Epidermal melanocyte (primary cell): ENCODE results near the gene LENEP.

Experiments
- DNase-seq: peaks from one replicate; pipeline ENCODE4 v3.0.0; 2011; ENCODE audit warnings: low spot score; ENCODE audit not compliant: insufficient read length

LENEP gene

DNA sequence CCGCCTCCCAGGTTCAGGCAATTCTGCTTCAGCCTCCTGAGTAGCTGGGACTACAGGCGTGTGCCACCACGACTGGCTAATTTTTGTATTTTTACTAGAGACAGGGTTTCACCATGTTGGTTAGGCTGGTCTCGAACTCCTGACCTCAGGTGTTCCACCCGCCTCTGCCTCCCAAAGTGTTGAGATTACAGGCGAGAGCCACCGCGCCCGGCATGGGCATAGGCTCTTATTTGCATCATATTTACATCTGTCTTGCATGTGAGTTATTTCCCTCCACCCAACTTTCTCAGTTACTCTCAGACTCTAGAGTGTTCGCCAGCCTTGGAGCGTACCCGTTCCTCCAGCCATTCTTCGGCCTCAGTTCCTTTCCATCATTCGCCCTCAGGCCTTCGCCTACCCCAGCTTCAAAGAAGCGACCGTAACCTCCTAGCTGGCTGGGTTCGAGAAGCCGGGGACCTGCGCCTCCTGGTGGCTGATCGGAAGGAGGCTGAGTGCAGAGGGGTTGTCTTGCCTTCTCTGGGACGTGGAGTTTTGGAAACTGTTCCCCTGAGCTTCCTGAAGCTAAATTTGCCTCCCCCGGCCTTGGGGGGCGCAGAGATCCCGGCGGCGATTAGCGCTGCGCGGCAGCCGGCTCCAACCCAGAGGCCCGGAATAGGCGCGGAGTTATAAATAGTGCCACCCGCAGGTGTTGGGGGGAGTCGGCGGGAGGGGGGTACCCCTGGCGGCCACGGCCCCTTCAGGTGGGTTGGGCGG lies 5.6 kb downstream of the LENEP start:
- DNase-seq = no peak

DNA sequence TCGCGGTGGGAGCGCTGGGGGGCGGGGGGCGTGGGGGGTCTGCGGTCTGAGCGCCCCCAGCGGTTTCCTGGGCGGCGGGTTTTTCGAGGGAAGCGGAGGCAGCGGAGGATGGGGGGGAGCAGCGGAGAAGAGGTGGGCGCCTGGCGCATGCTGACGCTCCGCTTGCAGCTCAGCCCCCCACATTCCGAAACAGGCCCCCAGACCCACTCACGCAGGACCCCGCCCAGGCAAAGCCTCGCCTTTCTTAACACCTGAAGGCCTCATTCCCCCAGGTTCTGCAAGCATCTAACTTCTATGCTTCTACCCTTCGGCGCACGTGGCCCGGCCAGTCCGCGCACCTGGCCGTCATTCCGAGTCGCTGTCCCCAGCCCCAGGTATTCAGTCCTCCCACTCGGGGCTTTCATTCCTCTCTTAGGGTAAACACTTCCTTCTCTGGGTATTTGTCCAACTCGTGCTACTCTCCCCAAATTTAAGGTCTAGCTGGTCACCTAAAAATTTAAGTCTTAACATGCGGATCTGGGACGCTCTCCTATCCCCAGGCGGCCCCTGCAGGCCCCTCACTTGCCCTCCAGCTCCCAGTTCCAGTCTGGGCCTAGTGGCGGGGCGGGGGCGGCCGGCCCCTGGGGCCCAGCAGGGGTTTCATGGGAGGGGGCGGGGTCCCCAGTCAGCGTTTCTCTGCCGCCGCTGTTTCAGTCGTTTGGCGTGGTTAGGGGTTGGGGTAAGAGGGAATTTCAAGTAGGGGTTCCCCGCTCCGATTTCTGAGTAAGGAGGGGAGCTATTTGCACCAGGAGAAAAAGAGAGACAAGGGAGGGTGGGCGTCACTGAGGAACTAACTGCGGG lies 6.4 kb downstream of the LENEP start:
- DNase-seq = no peak

- no peak for DNase-seq
These were observed 7.0 kb downstream of the LENEP start for GRCh38 chr1:155000411-155000725.

- DNase-seq = peak; percentile 97
These were observed 7.5 kb downstream of the LENEP start for GRCh38 chr1:155000726-155001424.

DNA sequence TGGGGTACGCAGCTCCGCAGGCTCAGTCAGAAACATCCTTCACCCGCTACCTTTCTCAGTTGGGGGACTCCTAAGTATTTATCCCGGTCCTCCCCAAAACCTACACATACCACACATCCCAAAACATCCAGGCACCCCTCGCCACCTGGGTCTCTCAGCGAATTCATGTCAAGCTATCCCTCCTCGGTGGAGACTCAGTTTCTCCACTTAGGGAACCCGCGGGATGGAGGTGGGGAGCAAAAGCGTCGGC lies 8.0 kb downstream of the LENEP start:
- no peak for DNase-seq

GRCh38 chr1:155001675-155002463 lies 8.5 kb downstream of the LENEP start:
- peak; percentile 99 for DNase-seq

- no peak for DNase-seq
These were observed 9.3 kb downstream of the LENEP start, which contains the start of gene ZBTB7B for GRCh38 chr1:155002464-155003226. Gene ZBTB7B, plus strand, starts transcription at chr1:155002802. Its CDS starts 11,859 bp downstream, at chr1:155014661.

DNA sequence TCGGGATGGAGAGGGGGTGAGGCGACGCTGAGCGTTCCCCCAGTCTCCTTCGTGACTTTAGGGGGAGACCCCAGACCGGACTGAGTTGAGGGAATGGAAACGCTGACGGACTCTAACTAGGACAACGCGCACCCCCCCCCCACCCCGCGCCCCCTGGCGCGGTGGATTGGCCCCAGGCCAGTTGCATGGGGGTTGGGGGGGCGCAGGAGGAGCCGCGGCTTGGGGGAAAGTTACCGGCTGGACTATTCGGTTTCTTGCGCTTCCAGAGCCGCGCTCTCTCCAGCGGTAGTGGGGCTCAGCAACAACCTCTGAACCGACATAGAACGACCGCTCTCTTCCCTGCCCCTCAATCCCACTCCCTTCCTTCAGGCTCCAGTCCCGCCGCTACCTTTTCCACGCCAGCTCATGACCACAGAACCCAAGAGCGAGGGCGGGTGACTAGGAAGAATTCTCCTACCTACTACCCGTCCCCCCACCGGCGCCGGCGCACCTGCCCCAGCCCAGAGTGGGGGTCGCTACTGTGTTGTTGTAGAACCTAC lies 9.9 kb downstream of the LENEP start:
- DNase-seq = no peak

- no peak for DNase-seq
These were observed 10.5 kb downstream of the LENEP start for GRCh38 chr1:155003766-155004351.

DNA sequence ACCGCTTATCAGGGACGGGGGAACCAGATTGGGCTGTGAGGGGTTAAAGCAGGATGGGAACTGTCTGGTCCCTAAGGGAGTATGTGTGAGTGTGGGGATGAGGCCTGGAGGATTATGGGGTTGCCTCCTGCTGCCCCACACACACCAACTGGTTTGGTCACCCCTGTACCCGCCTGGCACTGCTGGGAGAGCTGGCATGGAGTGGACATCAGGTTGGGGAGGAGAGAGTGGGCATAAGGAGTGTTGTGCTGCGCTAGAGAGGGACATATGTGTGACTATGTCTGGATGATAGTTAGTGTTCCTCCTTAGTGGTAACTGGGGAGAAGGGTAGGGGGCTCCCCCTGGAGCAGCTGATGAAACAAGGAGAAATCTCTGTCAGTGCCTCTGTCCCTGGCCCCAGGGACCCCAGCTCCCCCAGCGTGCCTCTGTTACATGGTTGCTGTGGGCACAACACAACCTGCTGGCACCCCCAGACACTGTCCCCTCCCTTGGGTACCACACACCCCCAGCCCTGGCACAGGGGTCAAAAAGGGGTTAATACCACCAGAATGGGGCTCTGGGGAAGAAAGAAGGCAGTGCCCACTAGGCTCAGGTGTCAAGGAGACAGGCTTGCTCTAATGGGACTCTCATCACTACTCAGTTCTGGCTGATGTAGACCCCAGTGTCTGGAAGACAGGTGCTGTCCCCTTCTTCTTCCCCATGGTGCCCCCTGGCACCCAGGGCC lies 11.1 kb downstream of the LENEP start:
- DNase-seq = no peak

DNA sequence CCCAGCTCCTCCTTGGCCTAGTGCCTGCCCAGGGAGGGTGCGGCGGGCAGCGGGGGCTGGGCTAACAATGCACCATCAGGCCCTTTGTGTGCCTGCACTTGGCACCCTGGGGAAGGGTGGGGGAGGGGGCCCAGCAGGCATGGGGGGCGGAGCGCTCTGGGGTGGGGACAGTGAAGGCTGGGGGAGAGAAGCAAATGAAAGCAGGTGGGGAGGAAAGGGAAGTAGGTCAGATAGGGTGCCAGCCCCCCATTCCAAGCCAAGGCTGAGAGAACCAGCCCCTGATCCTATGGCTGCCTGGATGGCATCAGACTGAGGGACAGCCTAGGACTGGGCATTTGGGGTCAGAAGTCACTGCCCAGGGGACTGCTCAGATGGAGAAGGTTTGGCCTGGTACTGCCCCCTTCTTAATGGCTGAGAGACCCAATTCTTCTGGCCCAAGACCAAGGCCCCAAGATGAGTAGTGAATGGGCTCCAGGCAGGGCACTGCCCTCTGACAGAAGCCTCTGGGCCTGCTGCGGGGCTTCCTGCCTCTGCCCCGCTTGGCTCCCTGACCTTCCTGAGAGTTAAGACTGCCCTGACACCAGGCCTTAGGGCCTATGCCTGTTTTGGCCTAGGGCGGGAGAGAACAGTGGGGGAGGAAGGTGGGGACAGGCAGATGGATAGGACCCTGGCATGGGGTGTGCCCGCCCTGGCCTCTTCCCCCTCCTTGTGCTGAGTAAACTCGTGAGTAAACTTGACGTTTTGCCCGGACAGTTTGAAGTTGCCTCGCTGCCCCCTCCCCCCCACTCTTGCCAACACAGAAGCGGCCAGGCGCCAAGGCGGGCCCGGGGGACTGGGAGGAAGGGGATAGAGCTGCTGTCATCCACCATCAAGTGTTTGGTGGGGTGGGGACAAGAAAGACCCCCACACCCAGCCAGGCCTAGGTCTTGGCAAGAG lies 12.0 kb downstream of the LENEP start:
- no peak for DNase-seq

- no peak for DNase-seq
These were observed 13.3 kb downstream of the LENEP start for GRCh38 chr1:155006601-155007101.

DNA sequence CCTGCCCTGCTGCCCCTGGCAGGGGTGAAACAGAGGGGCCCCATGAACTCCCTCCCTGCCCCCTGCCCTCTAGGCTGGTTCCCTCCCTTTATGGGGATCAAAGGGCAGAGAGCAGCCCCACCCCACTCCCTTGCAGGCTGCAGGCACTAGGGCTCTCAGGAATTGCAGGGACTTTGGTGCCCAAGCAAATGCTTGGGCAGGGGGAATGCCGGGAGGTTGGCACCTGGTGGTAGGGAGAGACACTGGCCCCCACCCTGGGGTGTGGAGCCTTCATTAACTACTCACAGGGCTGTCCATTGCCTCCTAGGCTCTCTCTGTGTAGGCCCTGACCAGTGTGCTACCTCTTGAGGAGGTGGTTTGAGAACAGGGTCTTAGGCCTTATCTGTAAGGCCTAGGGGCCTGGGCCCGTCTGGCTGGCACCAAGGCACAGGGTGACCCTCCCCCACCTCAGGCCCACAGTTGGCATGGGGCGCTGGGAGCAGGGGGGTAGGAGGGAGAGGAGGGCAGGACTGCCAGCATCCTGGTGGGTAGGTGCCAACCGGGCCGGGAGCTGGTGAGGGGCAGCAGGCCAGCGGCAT lies 14.0 kb downstream of the LENEP start:
- no peak for DNase-seq

DNA sequence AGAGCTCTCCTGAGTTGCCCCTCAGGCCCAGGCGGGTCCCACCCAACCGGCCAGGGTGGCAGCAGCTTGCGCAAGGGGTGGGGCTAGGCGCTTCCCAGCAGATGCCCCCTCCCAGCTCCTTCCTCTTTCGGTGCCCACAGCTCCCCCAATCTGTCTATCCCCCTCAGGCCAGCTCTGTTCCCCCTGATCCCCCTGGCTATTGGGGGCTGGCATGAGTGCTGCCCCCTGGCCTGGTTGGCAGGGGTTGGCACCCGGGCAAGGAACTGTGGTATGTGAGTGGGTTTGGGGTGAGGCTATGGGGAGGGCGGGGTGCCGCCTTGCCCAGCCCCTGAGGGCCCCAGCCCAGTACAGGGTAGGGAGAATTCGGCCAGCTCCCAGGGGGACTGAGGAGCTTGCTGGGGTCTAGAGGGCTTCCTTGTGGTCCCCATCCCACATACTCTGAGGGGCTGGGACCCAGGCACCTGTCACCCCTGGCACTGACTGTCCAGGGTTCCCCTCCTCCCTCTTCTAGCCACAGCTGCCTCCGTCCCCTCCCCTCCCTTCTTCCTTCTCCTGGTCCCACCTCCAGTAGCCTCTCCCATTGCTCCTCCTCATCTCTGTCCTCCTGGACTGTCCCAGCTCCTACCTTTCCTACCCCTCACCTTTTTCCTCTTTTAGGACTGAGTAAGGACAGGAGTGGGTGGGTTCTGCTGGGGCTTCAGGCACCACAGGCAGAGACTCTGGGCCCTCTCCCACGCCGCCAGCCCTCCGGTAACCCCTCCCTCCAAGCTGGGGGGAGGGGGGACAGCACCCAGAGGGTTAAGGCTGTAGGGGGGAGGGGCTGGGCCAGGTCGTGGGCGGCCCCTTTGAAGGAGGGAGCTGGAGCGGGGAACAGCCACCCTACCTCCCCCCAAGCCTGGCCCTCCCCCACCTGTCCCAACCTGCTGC lies 14.9 kb downstream of the LENEP start:
- DNase-seq = no peak

DNA sequence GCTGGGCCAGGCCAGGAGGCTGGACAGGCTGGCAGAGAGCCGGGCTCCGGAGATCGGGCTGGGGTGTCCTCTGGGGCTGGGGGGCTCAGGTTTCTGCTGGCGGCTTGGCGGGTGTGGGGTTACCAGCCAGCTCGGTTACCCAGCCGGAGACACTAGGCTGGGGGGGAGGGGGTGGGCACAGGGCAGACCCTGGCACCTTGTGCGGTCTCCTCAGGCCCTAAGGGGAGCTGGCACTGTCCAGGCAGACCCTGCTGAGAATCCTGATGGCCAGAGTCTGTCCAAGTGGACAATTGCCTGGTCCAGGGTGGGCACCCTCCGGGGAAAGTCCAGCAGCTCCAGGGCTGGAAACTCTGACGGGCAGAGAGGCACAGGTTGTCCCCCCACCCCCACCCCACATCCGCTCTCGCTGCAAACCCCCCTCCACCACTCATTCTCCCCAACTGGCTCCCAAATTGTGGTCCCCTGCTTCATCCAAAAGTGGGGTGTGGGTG lies 15.9 kb downstream of the LENEP start:
- DNase-seq = no peak

DNA sequence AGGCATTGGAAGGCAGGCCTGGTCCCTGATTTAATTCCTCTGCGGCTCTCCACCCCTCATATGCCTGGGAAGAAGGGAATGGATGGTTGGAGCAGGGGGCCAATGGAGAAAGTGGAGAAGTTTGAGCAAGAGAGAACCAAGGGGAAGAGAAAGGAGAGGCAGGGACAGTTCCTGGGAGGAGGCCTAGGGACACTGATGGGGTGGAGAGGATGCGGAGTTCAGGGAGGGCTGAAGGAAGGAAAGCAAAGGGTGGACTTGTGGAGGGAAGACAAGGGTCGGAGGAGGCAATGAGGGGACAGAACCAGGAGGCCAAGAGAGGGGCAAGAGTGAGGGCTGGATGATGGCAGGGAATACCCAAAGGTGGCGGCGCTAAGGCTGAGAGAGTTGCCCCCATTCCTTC lies 16.4 kb downstream of the LENEP start:
- no peak for DNase-seq
